Esophagus muscularis mucosa (tissue), 4 donors: Measurements from ENCODE around the gene PRR5L. TPM values are rescaled to one million over a fixed set of nuclear protein-coding genes. Genes with fewer than 3 reads are reported as not detected.

Experiments used
- DNase-seq: peaks from one replicate; pipeline ENCODE4 v3.0.0-alpha.2; 2017; ENCODE audit errors: extremely low spot score
- H3K27ac ChIP-seq, 4 donors: fragments of 200-600 bp; sonication (generic); replicated peaks in 1 of 4; 1 replicate in 3 of 4; 2 replicates in 1 of 4; pipeline ENCODE4 v1.5.1; 2016 to 2019; ENCODE audit warnings: mild to moderate bottlenecking in 1 of 4
- H3K27me3 ChIP-seq, 4 donors: fragments of 200-600 bp; sonication (generic); one replicate each; pipeline versions ENCODE4 v1.5.1 to v1.6.0; 2016 to 2019
- H3K36me3 ChIP-seq, 4 donors: fragments of 200-600 bp; sonication (generic); one replicate each; pipeline ENCODE4 v1.5.1; 2016 to 2019
- H3K4me1 ChIP-seq, 4 donors: fragments of 200-600 bp; sonication (generic); one replicate each; pipeline ENCODE4 v1.5.1; 2016 to 2019
- H3K4me3 ChIP-seq, 4 donors: fragments of 200-600 bp; sonication (generic); 1 replicate in 2 of 4; 2 replicates in 2 of 4; pipeline ENCODE4 v1.5.1; 2016 to 2019; ENCODE audit warnings: mild to moderate bottlenecking in 4 of 4, moderate library complexity in 1 of 4
- H3K9me3 ChIP-seq, 4 donors: fragments of 200-600 bp; sonication (generic); 1 replicate in 3 of 4; 2 replicates in 1 of 4; pipeline ENCODE4 v1.5.1; 2016 to 2019
- EP300 ChIP-seq: sonication (generic); formaldehyde crosslinking; IDR thresholded peaks from one replicate; pipeline ENCODE4 v1.6.1; 2017; ENCODE audit warnings: antibody characterized with exemption
- POLR2A ChIP-seq: fragments of 450-650 bp; IDR thresholded peaks from one replicate; pipeline ENCODE4 v1.6.1; 2017; ENCODE audit warnings: antibody characterized with exemption, moderate library complexity, mild to moderate bottlenecking, low read depth
- POLR2AphosphoS5 ChIP-seq, 2 donors: sonication (generic); formaldehyde crosslinking; IDR thresholded peaks; one replicate each; pipeline ENCODE4 v1.6.1; 2017; ENCODE audit warnings: antibody characterized with exemption in 2 of 2
- WGBS: methylation state at CpG from one replicate; pipeline ENCODE4 v1.1.5; 2018; 5-methylcytosine and 5-hydroxymethylcytosine counted together
- intact Hi-C: fragments of 100-400 bp; cut with DNase I; formaldehyde crosslinking; loops from one replicate; pipeline ENCODE4 v1.15.1; 2023
- total RNA-seq, 4 donors: library from RNA; depleted of rRNA; stranded (reverse); fragments of >200 nt; gene quantifications; one replicate each; pipeline versions ENCODE4 v1.1.0 to v1.2.1, GENCODE V29; 2016
- TF ChIP-seq, protein P1 (sequence below), 3 experiments: fragments of 200-600 bp in 2 of 3; fragments of 450-650 bp in 1 of 3; sonication (generic) in 2 of 3; IDR thresholded peaks; one replicate each; pipeline ENCODE4 v1.5.1; 2017 to 2019; ENCODE audit warnings: antibody characterized with exemption in 3 of 3, mild to moderate bottlenecking in 2 of 3, moderate library complexity in 1 of 3

Gene PRR5L
- total RNA-seq, 4 donors from 2014 or later, result 1.7 to 9.6 (median 3.1) TPM

DNA sequence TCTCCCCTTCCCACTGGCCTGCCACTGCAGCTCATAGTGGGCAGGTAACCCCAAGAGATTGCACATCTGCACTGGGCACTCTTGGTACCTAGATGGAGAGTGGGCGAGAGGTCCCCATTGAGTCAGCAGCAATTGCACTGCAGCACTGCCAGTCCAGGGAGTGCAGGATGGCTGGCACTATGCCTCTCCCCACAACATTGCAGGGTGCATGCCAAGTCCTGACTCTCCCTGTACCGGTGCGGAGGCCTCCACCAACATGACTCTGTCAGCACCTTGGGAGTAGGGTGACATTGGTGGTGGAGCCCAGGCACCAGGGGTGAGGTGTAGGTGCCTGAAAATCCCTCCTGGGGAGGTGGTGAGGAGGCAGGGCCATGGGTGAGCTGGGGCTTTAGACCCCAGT, 131.8 kb downstream of the PRR5L start:
- 88% methylated on average over 3 of the region's 3 CpGs for WGBS
- no peaks in the 10 kb centered on the region for H3K36me3 ChIP-seq
- peaks cover 0 to 22% (median 0%) of the 10 kb centered on the region in 4 donors for H3K27me3 ChIP-seq
- intact Hi-C loops, result no loop called here
- TF ChIP-seq POLR2A (no peak), EP300 (no peak), POLR2AphosphoS5 (IDR thresholded peaks at IDR 0.05) (no peak)
- TF ChIP-seq, protein P1, sequence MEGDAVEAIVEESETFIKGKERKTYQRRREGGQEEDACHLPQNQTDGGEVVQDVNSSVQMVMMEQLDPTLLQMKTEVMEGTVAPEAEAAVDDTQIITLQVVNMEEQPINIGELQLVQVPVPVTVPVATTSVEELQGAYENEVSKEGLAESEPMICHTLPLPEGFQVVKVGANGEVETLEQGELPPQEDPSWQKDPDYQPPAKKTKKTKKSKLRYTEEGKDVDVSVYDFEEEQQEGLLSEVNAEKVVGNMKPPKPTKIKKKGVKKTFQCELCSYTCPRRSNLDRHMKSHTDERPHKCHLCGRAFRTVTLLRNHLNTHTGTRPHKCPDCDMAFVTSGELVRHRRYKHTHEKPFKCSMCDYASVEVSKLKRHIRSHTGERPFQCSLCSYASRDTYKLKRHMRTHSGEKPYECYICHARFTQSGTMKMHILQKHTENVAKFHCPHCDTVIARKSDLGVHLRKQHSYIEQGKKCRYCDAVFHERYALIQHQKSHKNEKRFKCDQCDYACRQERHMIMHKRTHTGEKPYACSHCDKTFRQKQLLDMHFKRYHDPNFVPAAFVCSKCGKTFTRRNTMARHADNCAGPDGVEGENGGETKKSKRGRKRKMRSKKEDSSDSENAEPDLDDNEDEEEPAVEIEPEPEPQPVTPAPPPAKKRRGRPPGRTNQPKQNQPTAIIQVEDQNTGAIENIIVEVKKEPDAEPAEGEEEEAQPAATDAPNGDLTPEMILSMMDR (IDR thresholded peaks at IDR 0.05), result no peak
- no peak overlapping the region for H3K4me3 ChIP-seq
- no peaks in the 10 kb centered on the region for H3K9me3 ChIP-seq
- peaks cover 0 to 4% (median 0%) of the 10 kb centered on the region in 4 donors for H3K4me1 ChIP-seq
- no peak for DNase-seq
- H3K27ac ChIP-seq, result no peak overlapping the region

DNA sequence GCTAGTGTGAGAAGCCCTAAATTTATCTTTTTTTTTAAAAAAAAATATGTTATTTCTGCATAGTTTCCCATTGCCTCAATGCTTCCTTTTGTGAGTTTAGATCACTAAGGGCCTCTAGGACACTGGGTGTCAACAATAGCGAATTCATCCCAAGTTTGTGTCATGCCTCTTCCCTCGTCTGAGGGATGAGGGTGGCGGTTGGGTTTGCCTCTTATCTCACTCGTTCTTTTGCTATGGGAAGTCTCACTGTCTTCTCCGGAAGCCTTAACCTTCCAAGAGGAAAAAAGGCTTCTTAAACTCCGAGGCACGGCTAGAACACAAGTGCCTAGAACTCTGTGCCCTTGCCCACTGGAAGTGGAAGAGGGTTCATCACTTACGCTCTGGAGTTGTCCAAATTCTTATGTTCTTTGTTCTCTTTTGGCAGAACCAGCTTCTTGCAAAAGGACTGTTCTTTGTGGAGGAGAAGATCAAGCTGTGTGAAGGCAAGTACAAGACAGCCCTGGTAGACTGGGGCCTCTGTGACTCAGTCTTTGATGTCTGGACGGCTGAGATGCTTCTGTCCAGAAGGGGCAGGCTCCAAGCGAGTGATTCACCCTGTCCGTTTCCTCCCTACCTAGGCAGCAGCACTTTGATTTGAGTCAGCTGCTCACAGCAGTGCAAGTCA, 135.5 kb downstream of the PRR5L start:
- Histone ChIP-seq H3K9me3 (no peaks in the 10 kb centered on the region), H3K36me3 (no peaks in the 10 kb centered on the region), H3K27me3 (peaks cover 0 to 13% (median 0%) of the 10 kb centered on the region in 4 donors), H3K4me3 (no peak overlapping the region), H3K27ac (no peak overlapping the region), H3K4me1 (peaks cover 0 to 4% (median 0%) of the 10 kb centered on the region in 4 donors)
- TF ChIP-seq POLR2AphosphoS5 (IDR thresholded peaks at IDR 0.05), result peak; percentile 45 to 57
- TF ChIP-seq, protein P1 (IDR thresholded peaks at IDR 0.05), result no peak
- intact Hi-C loops, result no loop called here
- DNase-seq, result no peak
- 56% methylated on average over 11 of the region's 11 CpGs for WGBS

GRCh38 chr11:36432093-36432469, 136.0 kb downstream of the PRR5L start:
- no peaks in the 10 kb centered on the region for H3K36me3 ChIP-seq
- 67% methylated on average over 2 of the region's 2 CpGs for WGBS
- H3K4me1 ChIP-seq, result no peaks in the 10 kb centered on the region
- peaks cover 0 to 13% (median 0%) of the 10 kb centered on the region in 4 donors for H3K27me3 ChIP-seq
- no peak overlapping the region for H3K27ac ChIP-seq
- H3K4me3 ChIP-seq, result no peak overlapping the region
- H3K9me3 ChIP-seq, result no peaks in the 10 kb centered on the region
- TF ChIP-seq POLR2A, result no peak
- TF ChIP-seq, protein P1 (IDR thresholded peaks at IDR 0.05), result no peak
- no peak for TF ChIP-seq POLR2AphosphoS5 (IDR thresholded peaks at IDR 0.05)
- TF ChIP-seq EP300, result no peak
- DNase-seq, result no peak
- intact Hi-C loops, result no loop called here

GRCh38 chr11:36432738-36433137, 136.7 kb downstream of the PRR5L start:
- no peaks in the 10 kb centered on the region for H3K9me3 ChIP-seq
- TF ChIP-seq, protein P1 (IDR thresholded peaks at IDR 0.05), result no peak
- TF ChIP-seq EP300 (no peak), POLR2A (no peak), POLR2AphosphoS5 (IDR thresholded peaks at IDR 0.05) (no peak)
- H3K4me3 ChIP-seq, result no peak overlapping the region
- H3K27me3 ChIP-seq, result peaks cover 0 to 8% (median 0%) of the 10 kb centered on the region in 4 donors
- H3K27ac ChIP-seq, result no peak overlapping the region
- 81% methylated on average over 4 of the region's 4 CpGs for WGBS
- H3K36me3 ChIP-seq, result no peaks in the 10 kb centered on the region
- H3K4me1 ChIP-seq, result no peaks in the 10 kb centered on the region
- no peak for DNase-seq
- intact Hi-C loops, result no loop called here

GRCh38 chr11:36436064-36436463, 140.0 kb downstream of the PRR5L start:
- TF ChIP-seq POLR2AphosphoS5 (IDR thresholded peaks at IDR 0.05) (no peak), POLR2A (no peak)
- TF ChIP-seq, protein P1 (IDR thresholded peaks at IDR 0.05), result no peak
- Histone ChIP-seq H3K9me3 (no peaks in the 10 kb centered on the region), H3K4me1 (no peaks in the 10 kb centered on the region), H3K4me3 (no peak overlapping the region), H3K27me3 (no peaks in the 10 kb centered on the region), H3K36me3 (no peaks in the 10 kb centered on the region), H3K27ac (no peak overlapping the region)
- intact Hi-C loops, result no loop called here
- WGBS, result 81% methylated on average over 4 of the region's 5 CpGs
- no peak for DNase-seq
